GM21360 (cell line): ENCODE measurements around the gene GPR63.

Source experiments
- ATAC-seq: cut with Tn5 transposase; IDR thresholded peaks from one replicate; pipeline ENCODE4 v1.9.1; 2021; ENCODE audit warnings: mild to moderate bottlenecking, moderate library complexity; ENCODE audit not compliant: unreplicated experiment

GPR63 gene, protein sequence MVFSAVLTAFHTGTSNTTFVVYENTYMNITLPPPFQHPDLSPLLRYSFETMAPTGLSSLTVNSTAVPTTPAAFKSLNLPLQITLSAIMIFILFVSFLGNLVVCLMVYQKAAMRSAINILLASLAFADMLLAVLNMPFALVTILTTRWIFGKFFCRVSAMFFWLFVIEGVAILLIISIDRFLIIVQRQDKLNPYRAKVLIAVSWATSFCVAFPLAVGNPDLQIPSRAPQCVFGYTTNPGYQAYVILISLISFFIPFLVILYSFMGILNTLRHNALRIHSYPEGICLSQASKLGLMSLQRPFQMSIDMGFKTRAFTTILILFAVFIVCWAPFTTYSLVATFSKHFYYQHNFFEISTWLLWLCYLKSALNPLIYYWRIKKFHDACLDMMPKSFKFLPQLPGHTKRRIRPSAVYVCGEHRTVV

DNA sequence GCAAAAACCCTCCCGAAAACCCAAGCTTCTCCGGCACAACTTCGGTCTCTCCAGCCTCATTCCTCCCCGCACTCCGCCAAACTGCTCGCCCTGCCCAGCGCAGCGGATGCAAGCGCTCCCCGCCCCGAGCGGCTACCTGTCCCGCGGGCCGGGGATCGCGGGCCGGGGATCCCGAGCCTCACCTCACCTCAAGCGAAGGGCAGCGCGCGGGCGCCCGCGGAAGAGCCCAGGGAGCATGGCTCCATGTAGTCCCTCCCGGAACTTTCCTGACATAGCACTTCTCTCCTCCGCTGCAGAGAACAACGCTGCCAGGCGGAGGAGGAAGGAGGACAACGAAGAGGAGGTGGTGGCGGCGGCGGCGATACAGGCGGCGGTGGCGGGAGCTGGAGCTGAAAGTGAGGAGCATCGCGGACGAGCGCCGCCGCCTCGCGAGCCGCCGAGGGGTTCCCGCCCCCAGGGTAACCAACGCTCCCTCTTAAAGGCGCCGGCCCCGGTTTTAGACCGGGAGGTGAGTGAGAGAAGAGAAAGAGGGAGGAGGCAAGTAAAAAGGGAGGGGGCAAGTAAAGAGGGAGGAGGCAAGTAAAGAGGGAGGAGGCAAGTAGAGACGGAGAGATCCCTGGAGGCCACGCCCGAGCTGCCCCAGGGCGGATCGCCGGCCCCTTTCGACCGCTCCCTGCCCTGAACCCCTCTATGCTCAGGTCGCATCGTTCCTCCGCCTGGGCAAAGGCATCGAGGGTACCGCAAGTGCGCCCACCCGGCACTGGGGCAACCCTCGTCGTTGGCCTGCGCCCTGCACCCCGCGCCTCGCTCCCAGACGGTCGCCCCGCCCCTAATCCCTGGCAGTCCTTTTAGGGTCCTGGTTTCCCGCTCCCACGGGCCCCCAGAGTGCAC is at the start of gene GPR63:
TSS of gene GPR63 (minus strand) at position 397 of the 891 bp plus-strand sequence. CDS start 37,746 bp downstream, outside the sequence.
- ATAC-seq: peak; percentile 94

DNA sequence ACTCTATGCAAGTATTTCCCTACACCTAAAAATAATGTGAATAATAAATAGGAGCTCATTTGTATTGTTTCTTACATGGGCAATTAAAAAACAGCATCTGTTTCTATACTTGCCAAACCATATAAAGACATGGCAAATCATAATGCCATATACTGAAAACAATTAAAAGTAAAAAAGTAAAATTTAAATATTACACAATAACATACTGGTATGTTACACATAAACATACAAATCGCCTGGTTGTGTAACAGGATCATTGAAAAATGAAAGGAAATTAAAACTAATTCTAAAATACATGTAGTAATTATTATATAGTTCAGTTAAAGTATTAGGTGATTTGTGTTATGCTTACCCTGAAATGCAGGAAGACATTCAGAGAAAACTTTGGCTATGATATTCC is 49.2 kb upstream of the GPR63 start:
- ATAC-seq: no peak

DNA sequence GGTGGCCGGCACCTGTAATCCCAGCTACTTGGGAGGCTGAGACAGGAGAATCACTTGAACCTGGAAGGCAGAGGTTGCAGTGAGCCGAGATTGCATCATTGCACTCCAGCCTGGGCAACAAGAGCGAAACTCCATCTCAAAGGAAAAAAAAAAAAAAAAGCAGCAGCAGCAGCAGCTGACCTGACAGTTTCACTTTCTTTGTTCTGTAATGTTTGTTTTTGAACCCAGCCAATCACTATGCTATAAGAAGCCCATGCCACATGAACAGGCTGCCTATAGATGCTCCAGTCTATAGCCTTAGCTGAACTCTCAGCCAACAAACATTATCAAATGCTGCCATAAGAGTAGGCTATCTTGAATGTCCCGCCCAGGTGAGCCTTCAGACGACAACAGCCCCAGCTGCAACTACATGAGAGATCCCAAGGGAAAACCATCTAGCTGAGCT is 47.9 kb upstream of the GPR63 start:
- ATAC-seq: peak; percentile 96

- ATAC-seq: no peak
Measured at GRCh38 chr6:96878143-96878542, 40.9 kb upstream of the GPR63 start.

GRCh38 chr6:96876886-96877545 is 39.7 kb upstream of the GPR63 start:
- no peak for ATAC-seq

DNA sequence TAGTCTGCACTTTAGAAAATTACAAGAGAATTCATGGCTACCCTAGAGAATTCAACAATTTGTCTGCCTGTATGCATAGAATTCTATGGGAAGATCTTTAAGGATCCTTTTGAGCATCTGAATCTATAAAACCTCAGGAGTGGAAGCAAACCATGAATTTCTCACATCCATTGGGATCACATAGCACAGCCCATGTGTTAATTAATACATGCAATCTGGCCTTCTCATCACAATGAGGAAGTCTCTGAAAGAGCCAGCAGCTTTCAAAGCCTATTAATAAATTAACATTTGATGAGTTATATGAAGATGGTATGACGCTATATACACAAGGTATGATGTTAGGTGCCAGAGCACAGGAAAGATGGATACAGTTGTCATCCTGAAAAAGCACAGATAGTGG is 35.7 kb upstream of the GPR63 start:
- no peak for ATAC-seq

DNA sequence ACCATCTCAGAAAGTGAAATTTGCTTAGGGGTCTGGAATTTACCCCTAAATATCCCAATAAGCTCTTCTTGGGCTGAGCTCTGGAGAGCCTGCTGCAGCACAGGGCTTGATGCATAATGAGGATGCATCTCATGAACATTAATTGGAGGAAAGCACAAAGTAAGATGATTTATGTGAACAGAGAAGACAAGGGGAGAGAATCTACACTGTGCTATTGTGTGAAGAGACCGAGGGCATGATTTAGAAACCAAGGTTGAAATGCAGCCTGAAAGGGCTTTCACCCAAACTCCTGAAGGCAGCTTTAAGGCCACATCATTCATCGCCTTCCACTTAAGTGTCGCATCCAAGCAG is 27.8 kb upstream of the GPR63 start:
- ATAC-seq: no peak

GRCh38 chr6:96864216-96865054 is 27.2 kb upstream of the GPR63 start:
- ATAC-seq: no peak

- no peak for ATAC-seq
Measured at GRCh38 chr6:96862560-96862959, 25.3 kb upstream of the GPR63 start.

DNA sequence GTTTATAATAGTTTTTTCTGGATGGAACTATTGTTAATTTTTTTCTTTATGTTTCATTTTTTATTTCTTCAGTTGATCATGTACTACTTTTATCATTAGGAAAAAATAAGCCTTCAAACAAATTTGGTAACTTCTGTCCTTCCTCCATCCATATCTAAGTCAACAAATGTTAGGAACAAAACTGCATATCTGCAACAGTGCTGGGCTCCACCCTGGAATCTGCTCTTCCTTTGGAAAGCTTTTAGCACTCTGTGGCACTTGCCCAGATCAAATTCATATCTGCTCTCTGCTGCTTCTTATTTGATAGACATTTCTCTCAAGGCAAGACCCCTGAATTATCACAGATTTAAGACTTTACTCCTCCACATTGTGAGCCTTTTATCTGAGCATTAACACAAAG is 24.3 kb upstream of the GPR63 start:
- ATAC-seq: no peak

DNA sequence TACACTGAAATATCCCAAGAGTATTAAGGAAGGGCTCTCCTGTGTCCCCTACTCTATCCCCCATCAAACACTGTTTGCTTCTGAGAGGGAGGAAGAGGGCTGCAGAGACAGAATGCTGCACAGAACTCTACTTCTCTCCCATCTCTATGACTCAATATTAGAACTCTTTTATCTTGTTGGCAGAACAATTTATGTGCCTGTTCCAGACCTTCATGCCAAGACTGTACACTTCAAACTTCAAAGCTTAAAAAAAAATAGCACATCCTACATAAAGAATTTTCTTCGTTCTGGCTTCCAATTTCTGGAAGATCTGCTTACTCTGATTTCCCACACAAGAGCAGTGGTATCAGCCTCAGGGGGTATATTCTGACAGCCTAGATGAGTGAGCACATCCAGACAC is 19.6 kb upstream of the GPR63 start:
- ATAC-seq: no peak

- ATAC-seq: no peak
Measured at GRCh38 chr6:96853083-96853482, 15.8 kb upstream of the GPR63 start.

DNA sequence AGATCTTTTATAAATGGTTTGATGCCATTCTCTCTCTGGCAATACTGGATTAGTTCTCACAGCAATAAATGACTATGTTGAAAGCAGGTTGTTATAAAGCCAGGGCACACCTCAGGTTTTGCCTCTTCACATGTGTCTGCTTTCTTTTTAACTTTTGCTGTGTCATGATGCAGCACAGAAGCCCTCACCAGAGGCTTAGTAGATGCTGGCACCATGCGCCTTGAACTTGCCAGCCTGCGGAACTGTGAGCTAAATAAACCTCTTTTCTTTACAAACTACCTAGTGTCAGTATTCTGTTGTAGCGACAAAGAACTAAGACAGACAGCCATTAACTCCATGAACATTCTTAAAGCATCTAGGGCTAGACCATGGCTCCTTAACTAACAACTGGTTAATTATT is 15.3 kb upstream of the GPR63 start:
- ATAC-seq: no peak

DNA sequence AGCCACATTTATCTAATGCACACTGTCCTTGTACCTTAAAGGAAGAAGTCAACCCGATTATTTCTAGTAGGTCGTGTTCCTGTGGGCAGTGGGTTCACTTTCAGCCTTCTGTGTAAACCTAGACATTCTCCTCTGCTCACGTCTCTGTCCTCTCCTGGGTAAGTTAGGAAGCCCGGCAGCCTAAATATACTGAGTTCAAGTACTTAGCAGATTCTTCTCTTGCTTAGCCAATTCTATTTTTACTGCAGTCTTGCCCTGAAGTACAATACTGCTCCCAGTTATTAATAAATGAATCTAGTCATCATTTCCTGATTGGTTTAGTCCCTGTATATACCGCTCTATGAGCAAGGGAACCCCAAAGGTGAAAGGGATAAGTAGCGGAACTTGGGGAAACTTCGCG is 14.6 kb upstream of the GPR63 start:
- no peak for ATAC-seq

- ATAC-seq: no peak
Measured at GRCh38 chr6:96849615-96850014, 12.3 kb upstream of the GPR63 start.

GRCh38 chr6:96844530-96844929 is 7.3 kb upstream of the GPR63 start:
- no peak for ATAC-seq

DNA sequence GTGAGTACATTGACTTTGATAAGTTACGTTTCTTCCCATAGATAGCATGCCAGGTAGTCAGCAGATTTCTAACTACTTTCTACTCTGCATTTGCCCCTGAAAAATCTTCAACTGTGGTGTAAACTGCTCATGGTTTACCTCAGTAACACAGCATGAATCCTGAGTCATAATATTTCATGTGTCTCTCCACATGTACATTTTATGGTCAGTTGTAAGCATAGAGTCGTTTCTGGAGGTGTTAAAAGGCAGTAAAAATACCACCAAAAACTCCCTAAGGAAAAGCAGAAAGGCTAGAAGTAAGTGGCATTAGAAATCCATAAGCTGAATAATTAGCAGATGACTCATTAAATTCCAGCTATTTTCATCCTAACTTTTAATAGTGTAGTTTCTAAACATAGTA is 4.1 kb upstream of the GPR63 start:
- no peak for ATAC-seq

- ATAC-seq: peak; percentile 10
Measured at GRCh38 chr6:96836631-96837080, 621 bp downstream of the GPR63 start.

DNA sequence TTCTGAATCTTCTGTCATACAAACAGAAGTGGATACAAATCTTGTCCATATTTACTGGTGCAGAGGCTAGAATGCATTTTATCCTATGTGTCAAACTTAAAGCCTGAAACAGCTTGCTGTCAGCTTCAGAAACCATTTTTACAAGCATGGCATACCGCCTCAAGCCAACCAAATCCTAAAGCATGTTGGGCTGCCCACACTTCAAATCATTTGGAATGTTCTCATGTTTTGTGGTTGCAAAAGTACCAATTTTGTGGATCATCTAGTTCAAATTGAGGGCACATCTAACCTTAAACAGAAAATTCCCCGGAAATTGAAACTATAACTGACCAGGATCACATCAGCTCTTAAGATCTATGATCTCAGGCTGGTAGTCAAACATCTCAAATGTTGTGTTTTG is 3.2 kb downstream of the GPR63 start:
- ATAC-seq: no peak

- ATAC-seq: no peak
Measured at GRCh38 chr6:96832780-96833179, 4.5 kb downstream of the GPR63 start.
